Inflammatory macrophage treated with lipopolysaccharide for 1 hour (primary cell): ENCODE data around the gene LTB.
"Not testable (repeated sequence)": the region's sequence is repeated elsewhere in the genome, so short reads cannot be mapped to it uniquely, and the experiment has no call there.

Experiments
- DNase-seq, 2 donors: peaks; one replicate each; pipeline ENCODE4 v3.0.0-alpha.2; 2020 to 2022

Gene LTB

DNA sequence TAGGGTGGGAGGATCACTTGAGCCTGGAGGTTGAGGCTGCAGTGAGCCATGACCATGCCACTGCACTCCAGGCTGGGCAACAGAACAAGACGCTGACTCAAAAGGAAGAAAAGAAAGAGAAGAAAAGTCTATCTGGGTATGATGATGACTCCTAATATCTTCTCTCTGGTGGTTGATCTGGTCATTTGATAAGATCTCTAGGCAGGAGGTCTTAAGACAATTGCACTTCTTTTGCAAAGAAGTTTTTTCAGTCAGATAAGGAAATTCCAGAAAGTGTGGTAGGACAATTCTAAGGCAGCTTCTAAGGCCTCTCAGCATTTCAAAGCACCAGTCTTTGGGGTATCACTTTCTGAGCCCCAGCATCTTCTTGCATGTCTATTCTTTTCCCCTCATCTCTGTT lies 25.1 kb upstream of the LTB start:
- no peak for DNase-seq

DNA sequence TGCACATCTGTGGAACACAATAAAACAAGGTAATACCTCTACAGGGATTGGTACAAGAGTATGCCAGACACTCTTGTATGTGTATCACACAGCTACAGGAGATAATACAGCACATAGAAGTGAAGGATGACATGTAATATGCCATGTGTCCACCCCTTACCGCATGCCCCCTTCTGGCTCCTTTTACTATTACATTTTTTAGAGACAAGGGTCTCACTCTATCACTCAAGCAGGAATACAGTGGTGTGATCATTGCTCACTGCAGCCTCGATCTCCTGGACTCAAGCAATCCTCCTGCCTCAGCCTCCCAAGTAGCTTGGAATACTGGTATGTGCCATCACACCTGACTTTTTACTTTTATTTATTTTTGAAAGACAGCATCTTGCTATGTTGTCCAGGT lies 14.8 kb upstream of the LTB start:
- peak; percentile 35 to 65 for DNase-seq

DNA sequence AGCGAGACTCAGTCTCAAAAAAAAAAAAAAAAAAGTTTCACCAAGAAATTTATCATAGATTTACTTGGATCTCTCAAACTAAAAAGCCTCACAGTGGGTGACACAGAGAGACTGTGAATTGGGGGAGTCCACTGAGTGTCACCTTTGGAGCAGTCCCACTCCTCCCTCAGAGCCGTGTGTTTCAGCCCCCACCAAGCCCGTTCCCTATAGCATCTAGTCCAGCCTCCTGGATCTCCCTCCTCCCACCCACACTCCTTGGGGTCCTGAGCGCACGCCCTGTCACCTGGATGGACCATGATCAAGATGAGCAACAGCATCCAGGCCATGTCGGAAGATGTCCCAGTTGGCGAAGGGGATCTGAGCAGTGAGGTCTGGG lies 10.2 kb upstream of the LTB start:
- DNase-seq, result no peak

DNA sequence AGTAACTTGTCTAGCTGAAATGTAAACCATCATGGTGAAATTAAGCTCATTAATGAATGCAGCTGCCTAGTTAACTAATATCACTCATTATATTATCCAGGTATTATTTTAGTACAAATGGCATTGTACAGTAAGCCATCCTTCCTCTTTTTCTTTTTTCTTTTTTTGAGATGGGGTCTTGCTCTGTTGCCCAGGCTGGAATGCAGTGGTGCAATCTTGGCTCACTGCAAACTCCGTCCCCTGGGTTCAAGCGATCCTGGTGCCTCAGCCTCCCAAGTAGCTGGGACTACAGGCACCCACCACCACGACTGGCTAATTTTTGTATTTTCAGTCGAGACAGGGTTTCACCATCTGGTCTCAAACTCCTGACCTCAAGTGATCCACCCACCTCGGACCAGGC lies 8.5 kb upstream of the LTB start:
- not testable (repeated sequence) for DNase-seq

DNA sequence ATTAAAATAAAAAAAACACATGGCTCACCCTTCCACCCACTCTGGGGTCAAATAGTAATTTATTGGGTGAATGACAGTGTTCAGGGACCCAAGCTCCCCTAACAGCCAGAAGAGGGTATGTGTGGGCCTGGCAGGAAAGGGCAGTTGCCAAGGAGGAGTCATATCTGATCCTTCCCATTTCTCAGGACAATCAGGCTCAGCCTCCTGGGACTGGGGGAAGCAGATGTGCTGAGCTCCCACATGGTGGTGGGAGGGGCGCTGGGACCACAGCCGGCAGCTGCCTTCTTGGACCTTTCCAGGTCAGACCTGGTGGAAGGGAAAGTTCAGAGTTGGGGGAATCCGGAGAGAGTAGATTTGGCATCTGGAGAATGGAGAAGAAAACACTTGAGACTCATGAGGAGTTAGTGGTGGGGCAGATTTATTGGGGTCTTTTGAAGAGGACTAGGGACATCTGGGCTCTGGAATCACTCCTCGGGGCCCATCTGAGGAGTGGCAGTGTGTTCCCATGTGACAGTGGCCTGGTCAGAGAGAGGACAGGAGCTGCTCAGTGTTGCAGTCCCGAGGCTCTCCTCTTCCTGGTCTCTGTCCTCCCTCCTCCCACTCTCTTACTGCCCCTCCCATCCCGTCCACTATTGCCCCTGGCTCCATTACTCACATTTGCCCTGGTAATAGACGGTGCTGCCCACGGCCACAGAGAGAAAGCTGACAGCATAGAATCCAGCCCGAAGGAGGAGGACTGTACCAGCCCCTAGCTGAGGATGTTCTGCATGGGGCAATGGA lies 6.8 kb upstream of the LTB start:
- peak; percentile 42 to 79 for DNase-seq

DNA sequence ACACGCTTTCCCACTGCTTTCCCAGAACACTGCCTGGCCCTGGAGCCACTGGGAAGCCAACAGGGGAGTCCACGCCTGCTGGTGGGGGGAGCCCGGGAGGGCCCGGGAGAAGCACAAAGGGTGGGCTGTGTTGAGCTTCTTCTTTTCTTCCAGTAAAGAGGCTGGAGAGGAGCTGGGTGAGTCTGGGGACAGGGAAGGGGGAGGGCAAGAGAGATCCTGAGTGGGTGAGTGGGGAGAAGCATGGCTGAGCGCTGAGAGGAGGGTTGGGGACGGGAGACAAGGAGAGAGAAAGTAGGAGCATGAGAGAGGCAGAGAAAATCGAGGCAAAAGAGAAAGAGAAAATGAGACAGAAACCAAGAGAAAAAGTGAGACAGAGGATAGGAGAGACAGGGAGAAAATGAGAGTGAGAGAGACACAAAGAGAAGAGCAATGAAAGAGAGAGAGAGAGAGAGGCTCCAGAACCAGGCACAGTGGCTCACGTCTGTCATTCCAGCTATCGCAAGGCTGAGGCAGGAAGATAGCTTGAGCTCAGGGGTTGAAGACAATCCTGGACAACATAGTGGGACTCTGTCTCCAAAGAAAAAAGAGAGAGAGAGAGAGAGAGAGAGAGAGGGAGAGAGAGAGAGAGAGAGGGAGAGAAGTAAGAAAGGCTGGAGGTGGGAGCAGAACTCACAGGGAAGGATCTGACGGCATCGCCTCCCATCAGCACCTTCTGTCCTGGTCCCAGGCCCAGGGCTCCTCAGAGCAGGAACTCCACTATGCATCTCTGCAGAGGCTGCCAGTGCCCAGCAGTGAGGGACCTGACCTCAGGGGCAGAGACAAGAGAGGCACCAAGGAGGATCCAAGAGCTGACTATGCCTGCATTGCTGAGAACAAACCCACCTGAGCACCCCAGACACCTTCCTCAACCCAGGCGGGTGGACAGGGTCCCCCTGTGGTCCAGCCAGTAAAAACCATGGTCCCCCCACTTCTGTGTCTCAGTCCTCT lies 5.9 kb upstream of the LTB start:
- peak; percentile 3 to 34 for DNase-seq

DNA sequence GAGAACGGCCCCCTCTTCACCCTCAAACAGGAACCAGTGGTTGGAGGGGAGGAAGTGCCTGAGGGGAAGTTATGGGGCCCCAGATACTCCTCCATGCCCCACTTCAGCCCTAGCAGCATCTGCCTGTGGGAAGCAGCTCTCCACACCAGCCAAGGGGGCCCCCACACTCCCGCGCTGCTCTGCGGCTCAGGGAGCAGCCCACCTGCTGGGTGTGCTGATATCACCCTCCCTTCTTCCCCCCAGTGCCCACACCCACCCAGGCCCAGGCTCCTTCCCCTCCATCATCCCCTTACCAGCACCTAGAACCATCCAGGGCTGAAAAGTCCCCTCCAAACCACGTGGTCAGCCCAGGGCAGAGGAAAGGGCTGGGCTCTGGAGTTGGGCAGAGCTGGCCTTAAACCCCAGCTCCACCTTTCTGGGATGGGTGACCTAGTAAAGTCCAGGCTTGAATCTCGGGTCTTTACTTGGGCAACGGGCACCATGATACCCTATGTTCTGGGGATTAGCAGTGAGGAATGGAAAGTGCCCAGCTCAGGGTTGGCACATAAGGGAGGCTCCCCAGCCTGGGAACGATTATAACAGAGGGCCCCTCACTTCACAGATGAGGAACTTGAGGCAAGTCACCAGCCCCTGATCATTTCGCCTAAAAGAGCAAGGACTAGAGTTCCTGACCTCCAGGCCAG lies 4.5 kb upstream of the LTB start:
- peak; percentile 68 to 76 for DNase-seq

DNA sequence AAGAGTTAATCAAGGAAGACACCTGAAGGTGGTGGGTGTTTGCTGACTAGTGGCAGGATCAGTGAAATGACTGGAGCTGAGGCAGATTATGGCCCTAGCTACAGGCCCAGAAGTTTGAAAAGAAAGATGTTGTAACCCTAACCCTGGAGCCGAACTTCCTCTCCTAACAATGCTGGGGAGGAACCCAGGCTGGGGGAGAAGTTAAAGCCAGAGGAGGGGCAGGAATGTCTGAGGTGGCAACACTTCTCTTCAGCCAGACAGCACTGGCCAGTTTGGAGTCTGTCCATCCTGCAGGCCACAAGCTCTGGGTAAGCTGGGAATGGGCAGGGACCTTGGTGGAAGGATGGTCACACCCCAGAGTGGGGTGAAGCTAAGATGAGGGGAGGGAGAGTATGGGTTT lies 3.8 kb upstream of the LTB start, which contains the start of gene LST1:
TSS of gene LST1 (plus strand) at position 270 of the 400 bp plus-strand sequence. CDS start 1,023 bp downstream, outside the sequence.
- peak; percentile 80 to 81 for DNase-seq

DNA sequence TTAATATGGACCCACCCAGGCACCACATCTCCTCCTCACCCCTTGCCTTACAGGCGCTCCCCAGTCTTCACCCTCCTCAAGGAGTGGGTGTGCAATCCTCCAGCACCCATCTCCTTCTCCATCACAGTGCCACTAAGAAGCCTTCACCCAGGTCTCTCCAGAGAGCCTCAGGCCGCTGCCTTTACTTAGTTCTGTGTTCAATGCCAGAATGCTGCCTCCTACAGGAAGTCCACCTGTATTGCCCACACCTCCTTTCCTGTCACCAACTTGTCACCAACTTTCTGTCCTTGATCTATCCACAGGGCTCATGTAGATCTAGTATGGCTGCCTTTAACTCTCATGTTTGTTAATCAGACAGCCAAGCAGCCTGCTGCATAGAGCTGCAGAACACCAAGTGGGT lies 3.3 kb upstream of the LTB start:
- DNase-seq, result peak in 1 of 2 donors; percentile 22

DNA sequence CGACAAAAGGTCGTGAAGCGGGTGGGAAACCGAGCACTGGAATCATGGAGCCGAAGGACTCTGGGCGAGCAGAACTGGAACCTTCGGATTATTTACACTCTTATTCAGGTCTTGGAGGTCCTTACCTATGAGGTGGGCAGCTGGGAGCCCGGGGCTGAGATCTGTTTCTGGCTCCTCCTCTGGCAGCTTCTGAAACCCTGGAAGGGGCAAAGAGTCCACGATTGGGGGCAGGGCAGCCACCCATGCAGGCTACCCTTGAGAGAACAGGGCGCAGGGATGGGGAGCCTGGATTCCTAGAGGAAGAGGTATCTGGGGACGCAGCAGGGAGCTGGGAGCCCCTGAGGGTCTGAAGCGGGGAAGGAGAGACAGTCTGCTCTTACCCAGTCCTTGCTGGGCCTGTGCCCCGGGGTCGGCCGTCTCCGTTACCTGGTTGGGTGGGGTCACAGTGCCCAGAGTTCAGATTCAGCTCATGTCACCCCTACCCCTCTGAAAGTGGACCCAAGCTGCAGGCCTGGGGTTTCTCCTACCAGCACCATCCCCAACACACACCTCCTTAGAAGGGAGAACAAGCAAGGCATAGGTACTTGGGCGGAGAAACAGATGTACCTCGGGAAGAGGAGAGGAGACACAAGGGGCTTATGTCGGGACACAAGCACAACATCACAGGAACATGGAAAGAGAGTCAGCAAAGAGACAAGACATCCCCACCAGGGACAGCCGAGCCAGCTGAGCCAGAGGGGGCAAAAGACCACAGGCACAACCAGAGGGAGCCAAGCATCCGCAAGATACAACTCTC lies 592 bp downstream of the LTB start:
- peak in 1 of 2 donors; percentile 9 for DNase-seq

DNA sequence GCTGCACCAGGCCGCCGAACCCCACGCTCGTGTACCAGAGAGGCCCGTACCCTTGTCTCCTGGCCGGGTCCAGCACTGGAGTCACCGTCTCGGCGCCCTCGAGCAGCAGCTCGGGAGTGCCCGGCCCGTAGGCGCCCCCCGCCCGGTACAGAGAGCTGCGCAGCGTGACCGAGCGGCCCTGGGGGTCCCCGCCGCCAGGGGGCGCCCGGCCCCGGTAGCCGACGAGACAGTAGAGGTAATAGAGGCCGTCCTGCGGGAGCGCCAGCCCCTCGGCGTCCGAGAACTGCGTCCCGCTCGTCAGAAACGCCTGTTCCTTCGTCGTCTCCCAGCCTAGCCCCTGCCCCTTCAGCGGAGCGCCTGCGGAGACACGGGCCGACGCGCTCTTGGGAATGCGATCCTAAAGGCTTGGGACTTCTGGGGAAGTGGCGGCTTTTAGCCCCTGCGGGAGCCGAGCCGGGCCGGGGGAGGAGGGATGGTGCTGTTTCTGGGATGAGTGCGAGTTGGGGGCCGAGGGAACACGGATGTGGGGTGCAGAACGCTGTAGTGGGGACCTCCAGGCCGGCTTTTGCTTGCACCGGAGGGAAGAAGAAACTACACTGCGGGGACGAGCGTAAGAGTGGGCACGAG lies 1.3 kb downstream of the LTB start:
- DNase-seq, result peak; percentile 64 to 82

DNA sequence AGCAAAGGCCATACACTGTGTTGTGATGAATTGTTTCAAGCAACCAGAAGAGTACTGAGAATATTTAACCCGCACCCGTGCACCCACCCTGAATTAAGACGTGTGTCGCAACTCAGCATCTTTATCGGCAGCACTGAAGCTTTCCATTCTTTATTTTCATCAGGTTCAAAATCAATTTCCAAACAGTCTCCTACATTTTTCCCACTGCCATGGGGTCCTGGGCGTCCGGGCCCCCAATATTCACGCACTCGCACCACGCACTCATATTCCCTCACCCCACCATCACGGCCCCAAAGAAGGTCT lies 1.8 kb downstream of the LTB start:
- DNase-seq, result peak in 1 of 2 donors; percentile 12

DNA sequence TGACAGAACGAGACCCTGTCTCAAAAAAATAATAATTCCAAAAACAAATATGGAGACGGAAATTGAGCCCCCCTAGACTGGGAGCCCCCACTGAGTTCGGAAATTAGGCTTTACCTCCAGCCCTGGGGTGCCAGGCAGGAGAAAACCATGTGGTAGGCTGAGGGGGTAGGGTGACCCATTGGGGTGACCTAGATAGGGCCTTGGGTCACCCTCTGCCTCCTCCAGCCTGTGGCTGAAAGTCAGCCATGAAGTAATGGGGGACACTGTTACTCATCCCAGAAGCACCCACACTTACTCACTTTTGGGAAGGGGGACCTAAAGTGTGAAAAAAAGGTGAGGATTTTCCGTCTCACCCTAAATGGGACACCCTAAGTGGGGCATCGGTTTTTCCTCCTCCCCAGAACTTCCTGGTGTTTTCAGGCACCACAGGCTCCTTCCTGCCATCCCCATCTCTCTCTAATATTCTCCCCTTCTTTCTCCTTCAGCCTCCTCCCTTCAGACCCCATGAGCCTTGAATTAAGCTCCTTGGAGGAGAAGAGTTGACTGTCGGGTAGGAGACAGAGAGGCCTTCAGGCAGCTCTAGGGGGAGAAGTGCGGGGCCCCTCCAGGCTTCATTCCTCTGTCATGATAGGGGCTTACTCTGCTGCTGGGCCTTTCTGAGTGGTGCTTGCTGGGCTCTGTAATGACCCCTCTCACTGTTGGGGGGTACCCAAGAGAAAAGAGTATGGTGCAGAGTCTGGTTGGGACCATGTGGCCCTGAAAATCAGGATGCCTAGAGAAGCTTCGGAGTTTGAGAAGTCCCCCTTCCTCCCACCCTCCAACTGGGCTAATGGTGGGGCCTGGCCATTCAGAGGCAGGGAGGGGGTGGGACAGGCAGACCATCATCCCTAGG lies 2.4 kb downstream of the LTB start:
- DNase-seq, result peak; percentile 51 to 70

DNA sequence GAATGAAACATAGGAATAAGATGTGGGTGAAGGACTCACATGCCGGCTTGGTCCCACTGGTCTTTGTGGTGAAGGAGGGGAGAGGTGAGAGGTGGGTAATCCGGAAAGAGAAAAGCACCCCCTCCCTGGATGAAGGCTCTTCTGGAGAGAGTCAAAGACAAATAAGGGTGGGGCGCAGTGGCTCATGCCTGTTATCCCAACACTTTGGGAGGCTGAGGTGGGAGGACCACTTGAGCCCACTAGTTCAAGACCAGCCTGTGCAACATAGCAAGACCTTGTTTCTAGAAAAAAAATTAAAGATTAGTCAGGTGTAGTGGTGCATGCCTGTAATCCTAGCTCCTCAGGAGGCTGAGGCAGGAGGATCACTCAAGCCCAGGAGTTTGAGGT lies 3.1 kb downstream of the LTB start:
- peak; percentile 50 to 69 for DNase-seq

DNA sequence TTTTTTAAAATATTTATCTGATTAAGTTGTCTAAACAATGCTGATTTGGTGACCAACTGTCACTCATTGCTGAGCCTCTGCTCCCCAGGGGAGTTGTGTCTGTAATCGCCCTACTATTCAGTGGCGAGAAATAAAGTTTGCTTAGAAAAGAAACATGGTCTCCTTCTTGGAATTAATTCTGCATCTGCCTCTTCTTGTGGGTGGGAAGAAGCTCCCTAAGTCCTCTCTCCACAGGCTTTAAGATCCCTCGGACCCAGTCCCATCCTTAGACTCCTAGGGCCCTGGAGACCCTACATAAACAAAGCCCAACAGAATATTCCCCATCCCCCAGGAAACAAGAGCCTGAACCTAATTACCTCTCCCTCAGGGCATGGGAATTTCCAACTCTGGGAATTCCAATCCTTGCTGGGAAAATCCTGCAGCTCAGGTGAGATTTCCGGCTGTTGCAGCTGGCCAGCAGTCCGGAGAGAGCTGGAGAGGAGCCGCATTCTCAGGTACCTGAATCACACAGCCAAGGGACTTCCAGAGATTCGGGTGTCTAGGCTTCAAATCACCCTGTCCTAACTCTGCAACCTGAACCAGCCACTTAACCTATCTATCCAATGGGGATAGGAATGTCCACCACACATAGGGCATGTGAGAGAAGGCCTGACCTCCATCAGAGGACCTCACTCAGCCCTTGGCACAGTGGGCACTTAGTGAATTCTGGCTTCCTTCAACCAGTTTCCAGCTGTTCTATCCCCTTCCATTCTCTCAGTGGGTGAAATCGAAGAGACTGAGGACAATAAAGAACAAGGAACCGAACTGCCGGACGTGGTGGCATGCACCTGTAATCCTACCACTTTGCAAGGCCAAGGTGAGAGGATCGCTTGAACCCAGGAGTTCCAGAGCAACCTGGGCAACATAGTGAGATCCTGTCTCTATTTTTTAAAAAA lies 3.8 kb downstream of the LTB start:
- DNase-seq, result peak; percentile 72 to 75

DNA sequence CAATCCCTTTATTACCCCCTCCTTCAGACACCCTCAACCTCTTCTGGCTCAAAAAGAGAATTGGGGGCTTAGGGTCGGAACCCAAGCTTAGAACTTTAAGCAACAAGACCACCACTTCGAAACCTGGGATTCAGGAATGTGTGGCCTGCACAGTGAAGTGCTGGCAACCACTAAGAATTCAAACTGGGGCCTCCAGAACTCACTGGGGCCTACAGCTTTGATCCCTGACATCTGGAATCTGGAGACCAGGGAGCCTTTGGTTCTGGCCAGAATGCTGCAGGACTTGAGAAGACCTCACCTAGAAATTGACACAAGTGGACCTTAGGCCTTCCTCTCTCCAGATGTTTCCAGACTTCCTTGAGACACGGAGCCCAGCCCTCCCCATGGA lies 4.7 kb downstream of the LTB start:
- peak; percentile 62 to 71 for DNase-seq

DNA sequence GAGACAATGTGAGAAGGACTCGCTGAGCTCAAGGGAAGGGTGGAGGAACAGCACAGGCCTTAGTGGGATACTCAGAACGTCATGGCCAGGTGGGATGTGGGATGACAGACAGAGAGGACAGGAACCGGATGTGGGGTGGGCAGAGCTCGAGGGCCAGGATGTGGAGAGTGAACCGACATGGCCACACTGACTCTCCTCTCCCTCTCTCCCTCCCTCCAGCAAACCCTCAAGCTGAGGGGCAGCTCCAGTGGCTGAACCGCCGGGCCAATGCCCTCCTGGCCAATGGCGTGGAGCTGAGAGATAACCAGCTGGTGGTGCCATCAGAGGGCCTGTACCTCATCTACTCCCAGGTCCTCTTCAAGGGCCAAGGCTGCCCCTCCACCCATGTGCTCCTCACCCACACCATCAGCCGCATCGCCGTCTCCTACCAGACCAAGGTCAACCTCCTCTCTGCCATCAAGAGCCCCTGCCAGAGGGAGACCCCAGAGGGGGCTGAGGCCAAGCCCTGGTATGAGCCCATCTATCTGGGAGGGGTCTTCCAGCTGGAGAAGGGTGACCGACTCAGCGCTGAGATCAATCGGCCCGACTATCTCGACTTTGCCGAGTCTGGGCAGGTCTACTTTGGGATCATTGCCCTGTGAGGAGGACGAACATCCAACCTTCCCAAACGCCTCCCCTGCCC lies 5.2 kb downstream of the LTB start:
- peak; percentile 84 for DNase-seq

DNA sequence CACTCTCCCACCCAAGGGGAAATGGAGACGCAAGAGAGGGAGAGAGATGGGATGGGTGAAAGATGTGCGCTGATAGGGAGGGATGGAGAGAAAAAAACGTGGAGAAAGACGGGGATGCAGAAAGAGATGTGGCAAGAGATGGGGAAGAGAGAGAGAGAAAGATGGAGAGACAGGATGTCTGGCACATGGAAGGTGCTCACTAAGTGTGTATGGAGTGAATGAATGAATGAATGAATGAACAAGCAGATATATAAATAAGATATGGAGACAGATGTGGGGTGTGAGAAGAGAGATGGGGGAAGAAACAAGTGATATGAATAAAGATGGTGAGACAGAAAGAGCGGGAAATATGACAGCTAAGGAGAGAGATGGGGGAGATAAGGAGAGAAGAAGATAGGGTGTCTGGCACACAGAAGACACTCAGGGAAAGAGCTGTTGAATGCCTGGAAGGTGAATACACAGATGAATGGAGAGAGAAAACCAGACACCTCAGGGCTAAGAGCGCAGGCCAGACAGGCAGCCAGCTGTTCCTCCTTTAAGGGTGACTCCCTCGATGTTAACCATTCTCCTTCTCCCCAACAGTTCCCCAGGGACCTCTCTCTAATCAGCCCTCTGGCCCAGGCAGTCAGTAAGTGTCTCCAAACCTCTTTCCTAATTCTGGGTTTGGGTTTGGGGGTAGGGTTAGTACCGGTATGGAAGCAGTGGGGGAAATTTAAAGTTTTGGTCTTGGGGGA lies 6.1 kb downstream of the LTB start:
- peak; percentile 62 to 76 for DNase-seq
